ENCODE data around the gene ALDH1L1. TPM values are rescaled to one million over a fixed set of nuclear protein-coding genes. Genes with fewer than 3 reads are reported as not detected.
"Not testable (repeated sequence)": the region's sequence is repeated elsewhere in the genome, so short reads cannot be mapped to it uniquely, and the experiment has no call there.

Gene ALDH1L1
- total RNA-seq, 2 experiments from 2014 or later, result not detected

DNA sequence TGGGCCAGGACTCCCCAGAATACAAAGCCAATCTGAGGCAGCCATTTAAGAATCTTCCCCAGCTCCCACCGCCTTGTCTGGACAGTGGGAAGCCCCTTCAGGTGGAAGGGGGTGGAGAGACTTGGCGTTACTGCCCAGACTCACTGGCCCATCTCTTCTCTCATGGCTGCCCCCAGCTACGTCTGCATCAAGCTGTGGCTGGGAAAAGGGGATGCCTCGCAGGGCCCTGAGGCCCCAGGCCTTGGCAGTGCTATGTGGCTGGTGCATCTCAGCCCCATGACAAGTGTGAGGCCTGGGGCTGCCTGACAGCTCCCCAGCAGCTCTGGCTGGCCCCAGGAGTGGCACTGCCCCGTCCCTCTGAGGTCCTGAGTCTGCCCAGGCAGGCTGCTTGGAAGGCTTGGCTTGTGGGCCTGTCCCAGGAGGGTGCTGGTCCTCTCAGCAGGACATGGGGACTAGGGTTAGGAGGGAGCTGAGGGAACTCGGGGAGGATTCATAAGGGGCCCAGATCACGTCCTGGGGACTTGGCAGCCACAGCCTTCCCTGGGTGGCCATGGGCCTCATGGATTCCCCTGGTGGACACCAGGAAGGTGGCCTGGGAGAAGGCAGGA is 76.3 kb downstream of the ALDH1L1 start:
- no peak for DNase-seq
- Mint-ChIP-seq H3K9me3 (no peaks in the 10 kb centered on the region), H3K4me3 (no peak overlapping the region), H3K4me1 (no peaks in the 10 kb centered on the region), H3K36me3 (ENCODE audit: low read depth) (no peaks in the 10 kb centered on the region), H3K27me3 (no peaks in the 10 kb centered on the region), H3K27ac (no peak overlapping the region)
- POLR2A ChIA-PET, result no interaction called here
- CTCF ChIA-PET, result no interaction called here

DNA sequence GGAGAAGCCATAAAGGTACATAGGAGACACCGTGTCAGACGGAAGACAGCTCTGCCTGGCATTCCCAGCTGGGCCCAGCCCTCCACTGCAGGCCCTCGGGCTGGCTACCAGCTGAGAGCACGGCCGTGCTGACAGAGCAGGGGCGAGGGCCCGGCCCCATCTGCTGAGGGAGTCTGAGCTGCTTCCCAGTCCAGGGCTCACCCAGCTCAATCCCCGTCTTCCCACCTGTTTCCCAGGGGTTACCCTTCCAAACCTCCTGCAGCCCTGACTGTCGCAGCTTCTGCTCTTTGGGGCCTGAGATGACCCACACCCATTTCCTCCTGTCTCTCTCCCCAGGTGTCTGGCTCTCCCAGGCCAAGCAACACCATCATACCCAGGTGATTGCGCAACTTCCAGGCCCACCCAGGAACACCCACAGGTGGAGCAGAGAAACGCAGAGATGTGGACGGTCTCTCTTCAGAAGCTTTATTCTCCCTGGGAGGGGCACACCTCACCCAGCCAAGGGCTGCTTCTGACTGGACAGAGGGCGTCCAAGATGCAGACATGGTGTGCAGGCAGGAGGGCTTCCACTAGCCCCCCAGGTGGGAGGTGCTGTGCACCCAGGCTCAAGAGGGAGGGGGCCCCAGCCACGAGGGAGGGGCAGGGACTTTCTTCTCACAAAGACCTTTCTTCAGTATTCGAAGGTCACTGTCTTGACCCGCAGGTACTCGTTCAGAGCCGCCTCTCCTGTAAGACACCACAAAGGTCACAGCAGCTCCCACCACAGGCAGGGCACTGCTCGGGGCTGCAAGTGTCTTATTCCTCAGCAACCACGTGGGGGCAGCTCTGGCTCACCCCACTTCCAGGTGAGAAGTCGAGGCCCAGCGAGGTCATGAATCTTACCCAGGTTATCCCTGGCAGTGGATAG is 77.0 kb downstream of the ALDH1L1 start:
- H3K4me3 Mint-ChIP-seq, result no peak overlapping the region
- ChIA-PET CTCF (no interaction called here), POLR2A (no interaction called here)
- no peak for DNase-seq
- H3K36me3 Mint-ChIP-seq (ENCODE audit: low read depth), result no peaks in the 10 kb centered on the region
- no peaks in the 10 kb centered on the region for H3K27me3 Mint-ChIP-seq
- H3K9me3 Mint-ChIP-seq, result no peaks in the 10 kb centered on the region
- H3K27ac Mint-ChIP-seq, result no peak overlapping the region
- H3K4me1 Mint-ChIP-seq, result no peaks in the 10 kb centered on the region

DNA sequence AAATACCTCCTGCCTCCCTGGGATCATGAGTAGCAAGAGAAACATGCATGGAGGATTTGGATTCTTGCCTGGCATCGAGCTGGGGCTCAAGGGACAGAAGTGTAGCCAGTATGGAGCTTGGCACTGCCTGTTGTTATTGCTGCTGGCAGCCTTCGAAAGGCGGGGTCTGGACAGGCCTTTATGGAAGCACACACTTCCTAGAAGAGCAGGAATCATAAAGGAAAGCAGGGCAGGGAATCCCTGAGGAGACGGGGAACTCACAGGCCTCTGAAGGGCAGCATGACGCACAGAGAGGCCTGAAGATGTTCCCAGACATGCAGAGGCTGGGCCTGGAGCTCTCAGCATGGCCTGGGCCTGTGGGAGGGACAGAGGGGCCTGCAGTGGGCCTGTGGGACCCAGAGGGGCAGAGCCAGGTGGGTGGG is 77.8 kb downstream of the ALDH1L1 start:
- DNase-seq, result no peak
- H3K36me3 Mint-ChIP-seq (ENCODE audit: low read depth), result no peaks in the 10 kb centered on the region
- H3K4me3 Mint-ChIP-seq, result no peak overlapping the region
- H3K27ac Mint-ChIP-seq, result no peak overlapping the region
- no peaks in the 10 kb centered on the region for H3K9me3 Mint-ChIP-seq
- ChIA-PET CTCF (no interaction called here), POLR2A (no interaction called here)
- no peaks in the 10 kb centered on the region for H3K4me1 Mint-ChIP-seq
- no peaks in the 10 kb centered on the region for H3K27me3 Mint-ChIP-seq

DNA sequence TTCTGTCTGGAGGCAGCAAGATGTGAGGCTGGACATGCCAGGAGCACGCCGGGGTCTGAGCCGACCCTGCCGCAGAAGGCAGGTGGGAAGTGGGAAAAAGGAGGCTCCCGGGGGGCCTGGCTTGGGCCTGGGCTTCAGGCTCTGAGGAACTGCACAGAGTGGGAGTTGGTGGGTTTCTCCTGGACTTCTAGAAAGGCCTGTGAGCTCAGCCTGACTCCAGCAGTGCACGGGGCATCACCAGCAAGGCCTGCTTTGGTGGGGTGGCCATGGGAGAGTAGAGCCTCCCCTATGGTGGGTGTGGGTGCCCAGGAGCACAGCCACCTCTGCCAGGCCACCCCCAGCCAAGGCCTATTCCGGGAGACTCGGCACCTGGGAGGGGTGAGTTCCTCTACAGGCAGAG is 78.4 kb downstream of the ALDH1L1 start:
- H3K36me3 Mint-ChIP-seq (ENCODE audit: low read depth), result no peaks in the 10 kb centered on the region
- ChIA-PET CTCF (no interaction called here), POLR2A (no interaction called here)
- no peaks in the 10 kb centered on the region for H3K9me3 Mint-ChIP-seq
- no peak for DNase-seq
- no peak overlapping the region for H3K27ac Mint-ChIP-seq
- no peaks in the 10 kb centered on the region for H3K4me1 Mint-ChIP-seq
- no peaks in the 10 kb centered on the region for H3K27me3 Mint-ChIP-seq
- H3K4me3 Mint-ChIP-seq, result no peak overlapping the region

DNA sequence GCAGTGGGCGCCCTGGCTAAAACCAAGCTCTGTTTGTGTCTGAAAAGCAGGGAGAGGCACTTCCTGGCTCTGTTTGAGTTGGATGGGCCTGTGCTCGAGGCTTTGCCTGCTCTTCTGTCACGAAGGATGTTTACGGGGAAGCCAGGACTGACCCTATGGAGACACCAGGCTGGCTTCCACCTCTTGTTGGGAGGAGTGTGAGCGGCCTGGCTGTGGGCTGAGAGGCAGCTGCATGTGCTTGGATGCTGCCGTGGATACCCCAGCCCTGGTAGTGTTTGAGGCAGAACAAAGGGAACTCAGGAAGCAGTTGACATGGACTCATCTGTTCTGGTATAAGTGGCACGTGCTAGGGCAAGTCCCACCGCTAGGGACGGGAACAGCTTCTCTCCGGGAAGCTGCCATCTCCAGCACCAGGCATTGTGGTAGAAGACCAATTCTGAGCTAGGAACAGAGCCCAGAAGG is 78.8 kb downstream of the ALDH1L1 start:
- DNase-seq, result no peak
- no peak overlapping the region for H3K27ac Mint-ChIP-seq
- H3K9me3 Mint-ChIP-seq, result peaks cover 3% of the 10 kb centered on the region
- ChIA-PET CTCF (no interaction called here), POLR2A (no interaction called here)
- no peaks in the 10 kb centered on the region for H3K4me1 Mint-ChIP-seq
- no peak overlapping the region for H3K4me3 Mint-ChIP-seq
- H3K36me3 Mint-ChIP-seq (ENCODE audit: low read depth), result no peaks in the 10 kb centered on the region
- H3K27me3 Mint-ChIP-seq, result no peaks in the 10 kb centered on the region

DNA sequence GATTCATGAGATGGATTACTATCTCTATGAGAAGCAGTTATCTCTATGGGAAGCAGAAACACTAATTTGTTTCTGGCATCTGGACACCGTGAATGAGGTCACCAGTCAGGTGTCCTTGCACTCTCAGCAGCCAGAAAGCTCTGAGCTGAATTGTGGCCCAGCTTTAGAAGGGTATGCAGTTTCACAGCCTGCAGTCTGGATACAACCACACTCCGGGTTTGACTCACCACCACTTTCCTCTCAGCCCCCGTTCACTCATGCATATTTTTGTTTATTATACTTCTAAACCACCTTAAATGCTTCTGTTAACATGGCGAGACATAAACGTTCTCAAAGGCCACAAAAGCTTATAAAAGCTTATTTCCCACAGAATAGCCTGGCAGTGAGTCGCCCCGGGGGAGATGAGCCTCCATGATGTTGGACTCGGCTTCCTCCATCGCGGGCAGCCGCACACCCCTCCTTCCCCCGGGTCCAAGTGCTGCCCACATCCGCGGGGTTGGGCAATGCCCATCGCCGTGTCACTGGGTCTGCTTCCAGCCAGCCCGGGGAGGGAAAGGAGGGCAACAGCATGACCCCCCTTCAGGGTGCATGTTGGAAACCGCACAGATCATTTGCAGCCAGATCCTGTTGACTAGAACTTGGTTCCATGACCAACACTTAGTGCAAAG is 79.6 kb downstream of the ALDH1L1 start:
- Mint-ChIP-seq H3K27me3 (no peaks in the 10 kb centered on the region), H3K4me1 (no peaks in the 10 kb centered on the region), H3K9me3 (peaks cover 8% of the 10 kb centered on the region), H3K4me3 (no peak overlapping the region), H3K27ac (no peak overlapping the region), H3K36me3 (ENCODE audit: low read depth) (peaks cover under 1% of the 10 kb centered on the region)
- ChIA-PET CTCF (interaction anchor here (0.5 kb wide), 1 partner anchor 277 kb away, joined by 3 read pairs; no protein-coding TSS in a partner anchor), POLR2A (no interaction called here)
- no peak for DNase-seq

DNA sequence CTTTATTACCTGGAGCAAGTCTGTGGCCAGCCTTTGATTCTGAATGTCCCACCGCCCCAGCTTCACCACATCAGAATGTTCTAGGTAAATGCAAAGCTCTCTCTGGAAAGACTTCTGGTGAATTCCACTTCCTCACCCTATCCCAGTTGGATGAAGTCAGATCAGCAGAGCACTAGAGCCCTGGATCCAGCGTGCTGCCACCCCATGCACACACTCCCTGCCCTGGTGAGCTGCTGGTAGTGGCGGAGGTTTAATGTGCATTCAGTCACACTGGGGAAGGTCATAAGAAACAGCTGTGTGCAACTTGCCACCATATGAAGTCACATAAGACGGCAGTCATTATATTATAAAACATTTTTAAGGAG is 80.1 kb downstream of the ALDH1L1 start:
- H3K4me3 Mint-ChIP-seq, result no peak overlapping the region
- DNase-seq, result no peak
- CTCF ChIA-PET, result interaction anchor here (0.5 kb wide), 1 partner anchor 277 kb away, joined by 3 read pairs; no protein-coding TSS in a partner anchor
- no peak overlapping the region for H3K27ac Mint-ChIP-seq
- POLR2A ChIA-PET, result no interaction called here
- no peaks in the 10 kb centered on the region for H3K27me3 Mint-ChIP-seq
- peaks cover 13% of the 10 kb centered on the region for H3K9me3 Mint-ChIP-seq
- peaks cover 5% of the 10 kb centered on the region for H3K36me3 Mint-ChIP-seq (ENCODE audit: low read depth)
- no peaks in the 10 kb centered on the region for H3K4me1 Mint-ChIP-seq

DNA sequence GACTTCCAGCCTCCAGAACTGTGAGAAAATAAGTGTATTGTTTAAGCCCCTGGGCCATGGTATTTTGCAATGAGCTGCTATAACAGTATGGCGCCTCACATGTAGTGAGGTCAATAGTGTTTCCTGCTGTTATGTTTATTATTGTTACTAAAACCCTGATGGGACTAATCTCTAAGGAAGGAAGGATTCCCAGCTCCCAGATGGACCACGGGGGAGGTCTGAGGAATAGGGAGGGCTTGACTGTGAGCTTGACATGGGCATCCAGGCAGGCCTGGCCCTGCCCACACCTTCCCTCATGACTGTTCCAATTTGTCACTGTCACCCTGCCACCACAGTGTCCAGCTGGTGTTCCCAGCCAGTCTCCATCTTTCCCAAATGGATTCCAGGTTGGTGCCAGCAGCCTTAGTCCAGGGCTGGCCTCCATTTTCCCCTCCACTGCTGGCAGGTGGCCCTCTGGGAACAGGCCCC is 82.0 kb downstream of the ALDH1L1 start:
- Mint-ChIP-seq H3K9me3 (peaks cover 20% of the 10 kb centered on the region), H3K36me3 (ENCODE audit: low read depth) (peaks cover 5% of the 10 kb centered on the region), H3K4me3 (no peak overlapping the region), H3K27me3 (no peaks in the 10 kb centered on the region), H3K27ac (no peak overlapping the region), H3K4me1 (no peaks in the 10 kb centered on the region)
- POLR2A ChIA-PET, result no interaction called here
- CTCF ChIA-PET, result no interaction called here
- no peak for DNase-seq

DNA sequence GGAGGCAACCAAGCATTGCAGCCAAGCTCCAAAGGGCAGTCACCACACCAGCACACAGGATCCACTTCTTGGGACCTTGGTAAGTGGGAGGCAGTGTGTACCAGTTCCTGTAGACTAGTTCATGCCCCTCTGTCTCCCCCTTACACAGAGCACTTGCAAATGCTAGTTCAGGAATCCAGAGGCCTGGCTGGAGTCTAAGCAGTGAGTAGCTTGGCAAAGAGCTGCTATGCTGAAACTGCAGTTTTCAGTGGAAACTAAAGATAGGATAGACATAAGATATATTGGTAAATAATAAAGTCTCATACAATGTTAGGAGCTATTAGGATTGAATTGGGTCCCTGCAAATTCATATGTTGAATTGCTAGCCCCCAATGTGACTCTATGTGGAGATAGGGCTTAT is 82.6 kb downstream of the ALDH1L1 start:
- H3K36me3 Mint-ChIP-seq (ENCODE audit: low read depth), result peaks cover 5% of the 10 kb centered on the region
- POLR2A ChIA-PET, result no interaction called here
- H3K4me3 Mint-ChIP-seq, result no peak overlapping the region
- H3K4me1 Mint-ChIP-seq, result no peaks in the 10 kb centered on the region
- no peak overlapping the region for H3K27ac Mint-ChIP-seq
- no peaks in the 10 kb centered on the region for H3K27me3 Mint-ChIP-seq
- peaks cover 20% of the 10 kb centered on the region for H3K9me3 Mint-ChIP-seq
- CTCF ChIA-PET, result no interaction called here
- no peak for DNase-seq

DNA sequence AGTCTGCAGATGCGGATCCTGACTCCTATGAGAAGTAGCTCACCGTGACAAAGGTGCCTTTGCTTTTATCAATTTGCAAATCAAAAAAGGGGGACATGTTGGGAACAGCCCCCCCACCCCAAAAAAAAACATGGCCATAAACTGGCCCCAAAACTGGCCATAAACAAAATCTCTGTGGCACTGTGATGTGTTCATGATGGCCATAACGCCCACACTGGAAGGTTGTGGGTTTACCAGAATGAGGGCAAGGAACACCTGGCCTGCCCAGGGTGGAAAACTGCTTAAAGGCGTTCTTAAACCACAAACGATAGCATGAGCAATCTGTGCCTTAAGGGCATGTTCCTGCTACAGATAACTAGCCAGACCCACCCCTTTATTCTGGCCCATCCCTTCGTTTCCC is 84.1 kb downstream of the ALDH1L1 start:
- DNase-seq; H3K36me3 Mint-ChIP-seq (ENCODE audit: low read depth); H3K27ac Mint-ChIP-seq; H3K4me3 Mint-ChIP-seq; CTCF ChIA-PET; H3K27me3 Mint-ChIP-seq; POLR2A ChIA-PET; H3K4me1 Mint-ChIP-seq: not testable (repeated sequence)
- peaks cover 20% of the 10 kb centered on the region for H3K9me3 Mint-ChIP-seq

DNA sequence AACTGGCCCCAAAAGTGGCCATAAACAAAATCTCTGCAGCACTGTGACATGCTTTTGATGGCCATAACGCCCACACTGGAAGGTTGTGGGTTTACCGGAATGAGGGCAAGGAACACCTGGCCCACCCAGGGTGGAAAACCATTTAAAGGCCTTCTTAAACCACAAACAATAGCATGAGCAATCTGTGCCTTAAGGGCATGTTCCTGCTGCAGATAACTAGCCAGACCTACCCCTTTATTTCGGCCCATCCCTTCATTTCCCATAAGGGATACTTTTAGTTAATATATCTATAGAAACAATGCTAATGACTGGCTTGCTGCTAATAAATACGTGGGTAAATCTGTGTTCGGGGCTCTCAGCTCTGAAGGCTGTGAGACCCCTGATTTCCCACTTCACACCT is 88.3 kb downstream of the ALDH1L1 start:
- POLR2A ChIA-PET; H3K4me1 Mint-ChIP-seq; H3K27me3 Mint-ChIP-seq; H3K36me3 Mint-ChIP-seq (ENCODE audit: low read depth); H3K4me3 Mint-ChIP-seq; H3K27ac Mint-ChIP-seq; CTCF ChIA-PET; DNase-seq: not testable (repeated sequence)
- peaks cover 23% of the 10 kb centered on the region for H3K9me3 Mint-ChIP-seq

DNA sequence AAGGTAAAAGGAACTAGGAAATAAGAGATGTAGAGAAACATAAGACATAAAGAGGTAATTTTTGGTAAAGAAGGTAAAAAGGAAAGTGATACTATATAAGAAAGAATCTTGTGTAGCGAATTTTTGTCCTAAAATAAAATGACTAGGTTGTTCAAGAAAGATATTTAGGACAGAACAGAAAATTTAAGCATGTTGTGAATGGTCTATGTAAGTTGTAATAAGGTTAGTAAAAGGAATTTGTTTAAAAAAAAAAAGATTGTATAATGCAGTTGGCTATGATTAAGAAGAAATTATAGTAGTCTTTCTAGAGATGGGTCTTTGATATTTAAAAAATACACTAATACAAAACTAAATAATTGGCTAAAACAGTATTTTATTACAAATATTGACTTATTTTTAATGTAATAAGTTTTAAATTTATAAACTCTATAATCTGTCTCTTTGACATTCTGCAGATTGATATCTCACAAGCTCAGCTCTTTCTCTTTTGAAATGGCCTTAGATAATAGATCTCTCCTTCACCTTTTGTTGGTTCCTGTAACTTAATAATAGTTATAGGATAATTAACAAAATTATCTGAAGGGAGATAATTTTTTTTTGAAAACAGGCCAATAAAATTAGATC is 92.7 kb downstream of the ALDH1L1 start:
- peaks cover 4% of the 10 kb centered on the region for H3K9me3 Mint-ChIP-seq
- ChIA-PET POLR2A (interaction anchor here (0.7 kb wide), 1 partner anchor 616 kb away, joined by 3 read pairs; no protein-coding TSS in a partner anchor), CTCF (interaction anchor here (1.1 kb wide), 1 partner anchor 24 kb away, joined by 4 read pairs; no protein-coding TSS in a partner anchor)
- peaks cover 23% of the 10 kb centered on the region for H3K4me1 Mint-ChIP-seq
- DNase-seq, result no peak
- no peak overlapping the region for H3K27ac Mint-ChIP-seq
- peaks cover 4% of the 10 kb centered on the region for H3K27me3 Mint-ChIP-seq
- no peak overlapping the region for H3K4me3 Mint-ChIP-seq
- H3K36me3 Mint-ChIP-seq (ENCODE audit: low read depth), result no peaks in the 10 kb centered on the region

DNA sequence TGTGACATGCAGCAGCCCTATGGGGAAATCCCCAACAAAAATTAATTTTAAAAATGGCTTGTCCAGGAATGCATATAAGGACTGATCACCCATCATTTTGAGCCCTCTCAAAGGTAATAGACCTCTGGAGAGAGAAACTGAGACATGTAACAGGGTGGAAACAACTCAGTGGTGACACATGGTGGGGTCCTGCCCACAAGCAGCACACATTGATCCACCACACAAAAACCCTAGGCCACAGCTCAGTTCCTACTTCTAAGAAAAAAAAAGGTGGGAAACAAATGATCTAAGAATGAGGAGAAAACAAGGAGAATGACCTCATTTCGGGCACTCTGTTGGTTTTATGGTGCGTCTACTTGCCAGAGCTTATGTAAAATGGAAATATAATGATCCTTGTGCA is 94.5 kb downstream of the ALDH1L1 start:
- Mint-ChIP-seq H3K4me3 (no peak overlapping the region), H3K36me3 (ENCODE audit: low read depth) (no peaks in the 10 kb centered on the region), H3K27me3 (peaks cover 4% of the 10 kb centered on the region), H3K4me1 (peaks cover 23% of the 10 kb centered on the region), H3K27ac (no peak overlapping the region), H3K9me3 (peaks cover 4% of the 10 kb centered on the region)
- ChIA-PET CTCF (no interaction called here), POLR2A (no interaction called here)
- DNase-seq, result no peak
